Gastroesophageal sphincter (tissue), 4 donors: ENCODE measurements around the gene BRD1. TPM values are rescaled to one million over a fixed set of nuclear protein-coding genes. Genes with fewer than 3 reads are reported as not detected.

Experiments
- ATAC-seq: fragments of 150-250 bp; one replicate; pipeline ENCODE4 v1.9.1; 2016; ENCODE audit warnings: mild to moderate bottlenecking, moderate library complexity
- H3K27ac ChIP-seq, 4 donors: fragments of 200-600 bp; sonication (generic) in 3 of 4; 1 replicate in 3 of 4; 2 replicates in 1 of 4; pipeline ENCODE4 v1.5.1; 2016 to 2019
- H3K27me3 ChIP-seq: fragments of 200-600 bp; sonication (generic); one replicate; pipeline ENCODE4 v1.5.1; 2019
- H3K36me3 ChIP-seq, 2 donors: fragments of 200-600 bp; sonication (generic); one replicate each; pipeline ENCODE4 v1.5.1; 2019; ENCODE audit warnings: control low read depth in 1 of 2
- H3K4me1 ChIP-seq, 3 donors: fragments of 200-600 bp; sonication (generic); 1 replicate in 2 of 3; 2 replicates in 1 of 3; pipeline ENCODE4 v1.5.1; 2016 to 2019; ENCODE audit warnings: control low read depth in 2 of 3
- H3K4me3 ChIP-seq, 2 donors: fragments of 200-600 bp; sonication (generic); one replicate each; pipeline ENCODE4 v1.5.1; 2019; ENCODE audit warnings: mild to moderate bottlenecking in 1 of 2, moderate library complexity in 1 of 2
- H3K9me3 ChIP-seq, 3 donors: fragments of 200-600 bp; sonication (generic); one replicate each; pipeline ENCODE4 v1.5.1; 2017 to 2019; ENCODE audit warnings: control low read depth in 2 of 3
- CTCF ChIP-seq, 4 experiments: fragments of 200-600 bp in 2 of 4; fragments of 450-650 bp in 2 of 4; sonication (generic) in 1 of 4; IDR thresholded peaks; one replicate each; pipeline ENCODE4 v1.5.1; 2017 to 2019; ENCODE audit warnings: antibody characterized with exemption in 4 of 4, mild to moderate bottlenecking in 2 of 4, moderate library complexity in 2 of 4
- EP300 ChIP-seq: sonication (generic); formaldehyde crosslinking; IDR thresholded peaks from one replicate; pipeline ENCODE4 v1.6.1; 2017; ENCODE audit warnings: antibody characterized with exemption, mild to moderate bottlenecking
- POLR2A ChIP-seq, 2 donors: fragments of 450-650 bp; IDR thresholded peaks; one replicate each; pipeline ENCODE4 v1.6.1; 2017; ENCODE audit warnings: antibody characterized with exemption in 2 of 2, mild to moderate bottlenecking in 2 of 2, moderate library complexity in 1 of 2
- POLR2AphosphoS5 ChIP-seq: sonication (generic); formaldehyde crosslinking; IDR thresholded peaks from one replicate; pipeline ENCODE4 v1.6.1; 2017; ENCODE audit warnings: antibody characterized with exemption
- WGBS, 2 donors: methylation state at CpG; one replicate each; pipeline ENCODE4 v1.1.5; 2018; ENCODE audit warnings: low coverage in 1 of 2; 5-methylcytosine and 5-hydroxymethylcytosine counted together
- total RNA-seq, 4 donors: library from RNA; depleted of rRNA; stranded (reverse); fragments of >200 nt; gene quantifications; one replicate each; pipeline ENCODE4 v1.1.0, GENCODE V29; 2016

The BRD1 gene
- total RNA-seq, 4 donors from 2014 or later = 36.0 to 66.0 (median 45.5) TPM

GRCh38 chr22:49768951-49769690 is 58.6 kb downstream of the BRD1 start:
- H3K9me3 ChIP-seq = peaks cover 0 to 28% (median 0%) of the 10 kb centered on the region in 3 donors
- no peak for TF ChIP-seq POLR2A (IDR thresholded peaks at IDR 0.05)
- TF ChIP-seq EP300 = no peak
- TF ChIP-seq POLR2AphosphoS5 = no peak
- no peaks in the 10 kb centered on the region for H3K27me3 ChIP-seq
- ATAC-seq = peak; percentile 52
- H3K4me3 ChIP-seq = no peak overlapping the region
- H3K4me1 ChIP-seq = peaks cover 0 to 12% (median 0%) of the 10 kb centered on the region in 3 donors
- peak overlapping the region in 1 of 4 donors; percentile 8 for H3K27ac ChIP-seq
- H3K36me3 ChIP-seq = peaks cover 0 to 26% of the 10 kb centered on the region in 2 donors
- no CpG with 5 or more reads among the region's 24 CpGs for WGBS, 2 donors

DNA sequence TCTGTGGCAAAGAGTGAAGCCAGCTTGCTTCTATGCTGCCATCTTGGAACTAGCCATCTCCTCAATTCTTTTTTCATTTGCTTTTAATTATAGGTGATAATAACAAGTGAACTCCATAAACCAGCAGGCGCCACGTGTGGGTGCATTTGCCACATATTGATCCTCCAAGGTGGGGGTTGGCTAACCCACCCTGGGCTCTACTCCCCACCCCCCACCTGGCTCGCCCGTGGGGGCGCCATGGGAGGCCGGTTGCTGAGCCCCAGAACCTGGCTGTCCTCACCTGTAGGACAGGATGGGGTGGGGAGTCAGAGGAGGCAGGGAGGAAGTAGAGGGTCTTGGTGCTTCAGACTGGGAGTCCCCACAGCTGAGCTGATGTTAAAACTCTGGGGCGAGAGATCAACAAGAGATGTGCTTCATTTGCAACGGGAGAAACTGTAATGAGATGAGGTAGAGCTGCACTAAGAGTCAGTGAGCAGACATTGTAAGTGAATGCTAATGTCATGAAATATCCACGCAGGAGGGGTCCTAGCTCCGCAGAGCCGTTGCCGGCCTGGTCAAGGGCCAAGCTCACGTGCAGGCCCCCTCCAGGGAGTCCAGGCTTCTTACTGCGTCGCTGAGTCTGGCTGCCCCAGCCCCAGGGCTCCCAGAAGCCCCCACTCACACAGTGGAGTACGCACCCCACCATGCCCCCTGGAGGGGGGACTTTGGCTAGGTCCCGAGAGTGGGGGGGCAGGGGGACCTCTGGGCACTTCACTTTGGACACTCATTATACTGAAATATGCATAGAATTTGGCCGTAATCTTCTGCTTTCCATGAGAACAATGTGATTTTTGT is 59.4 kb downstream of the BRD1 start:
- Histone ChIP-seq H3K36me3 (peaks cover 0 to 17% of the 10 kb centered on the region in 2 donors), H3K27me3 (no peaks in the 10 kb centered on the region), H3K9me3 (peaks cover 0 to 28% (median 0%) of the 10 kb centered on the region in 3 donors), H3K27ac (peak overlapping the region in 1 of 4 donors; percentile 8), H3K4me3 (no peak overlapping the region), H3K4me1 (peaks cover 0 to 12% (median 0%) of the 10 kb centered on the region in 3 donors)
- WGBS, 2 donors = 53 to 60% methylated on average over 1 to 10 of the region's 18 CpGs
- ATAC-seq = no peak
- TF ChIP-seq EP300 = no peak

GRCh38 chr22:49767355-49768062 is 60.2 kb downstream of the BRD1 start:
- WGBS, 2 donors = 28 to 35% methylated on average over 4 of the region's 5 CpGs
- TF ChIP-seq EP300 (no peak), POLR2A (IDR thresholded peaks at IDR 0.05) (no peak), CTCF (IDR thresholded peaks at IDR 0.05) (peak in 3 of 4 experiments; percentile 52 to 64 (median 53)), POLR2AphosphoS5 (no peak)
- no peak overlapping the region for H3K4me3 ChIP-seq

DNA sequence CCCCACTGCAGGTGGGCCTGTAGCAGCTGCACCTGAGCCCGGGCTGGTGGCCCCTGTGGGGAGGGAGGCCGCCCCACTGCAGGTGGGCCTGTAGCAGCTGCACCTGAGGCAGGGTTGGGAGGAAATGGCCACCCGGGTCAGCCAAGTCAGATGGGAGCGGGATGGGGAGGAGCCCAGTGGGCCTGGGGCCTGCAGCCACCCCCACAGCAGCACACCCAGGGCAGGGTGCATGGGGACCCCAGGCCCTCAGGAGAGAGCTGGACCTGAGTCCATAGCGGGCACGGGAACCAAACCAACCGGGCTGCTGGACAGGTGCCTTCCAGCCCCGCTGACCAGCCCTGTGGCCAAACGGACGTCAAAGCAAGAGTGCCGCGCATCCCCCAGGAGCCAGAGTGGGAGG is 61.7 kb downstream of the BRD1 start:
- Histone ChIP-seq H3K27me3 (no peaks in the 10 kb centered on the region), H3K4me3 (no peak overlapping the region), H3K27ac (no peak overlapping the region), H3K9me3 (peaks cover 0 to 28% (median 0%) of the 10 kb centered on the region in 3 donors), H3K36me3 (no peaks in the 10 kb centered on the region), H3K4me1 (peaks cover 0 to 12% (median 0%) of the 10 kb centered on the region in 3 donors)
- 97% methylated on average over 7 of the region's 12 CpGs; no CpG with 5 or more reads in 1 of the 2 donors for WGBS, 2 donors
- no peak for TF ChIP-seq CTCF (IDR thresholded peaks at IDR 0.05)
- TF ChIP-seq POLR2AphosphoS5 = no peak
- no peak for TF ChIP-seq POLR2A (IDR thresholded peaks at IDR 0.05)
- no peak for TF ChIP-seq EP300
- ATAC-seq = no peak

More at GRCh38 chr22:49767355-49768062, 60.2 kb downstream of the BRD1 start:
- peaks cover 0 to 28% (median 0%) of the 10 kb centered on the region in 3 donors for H3K9me3 ChIP-seq
- H3K4me1 ChIP-seq = peaks cover 0 to 12% (median 0%) of the 10 kb centered on the region in 3 donors
- H3K27ac ChIP-seq = no peak overlapping the region
- H3K27me3 ChIP-seq = no peaks in the 10 kb centered on the region
- ATAC-seq = no peak
- peaks cover 0 to 10% of the 10 kb centered on the region in 2 donors for H3K36me3 ChIP-seq

DNA sequence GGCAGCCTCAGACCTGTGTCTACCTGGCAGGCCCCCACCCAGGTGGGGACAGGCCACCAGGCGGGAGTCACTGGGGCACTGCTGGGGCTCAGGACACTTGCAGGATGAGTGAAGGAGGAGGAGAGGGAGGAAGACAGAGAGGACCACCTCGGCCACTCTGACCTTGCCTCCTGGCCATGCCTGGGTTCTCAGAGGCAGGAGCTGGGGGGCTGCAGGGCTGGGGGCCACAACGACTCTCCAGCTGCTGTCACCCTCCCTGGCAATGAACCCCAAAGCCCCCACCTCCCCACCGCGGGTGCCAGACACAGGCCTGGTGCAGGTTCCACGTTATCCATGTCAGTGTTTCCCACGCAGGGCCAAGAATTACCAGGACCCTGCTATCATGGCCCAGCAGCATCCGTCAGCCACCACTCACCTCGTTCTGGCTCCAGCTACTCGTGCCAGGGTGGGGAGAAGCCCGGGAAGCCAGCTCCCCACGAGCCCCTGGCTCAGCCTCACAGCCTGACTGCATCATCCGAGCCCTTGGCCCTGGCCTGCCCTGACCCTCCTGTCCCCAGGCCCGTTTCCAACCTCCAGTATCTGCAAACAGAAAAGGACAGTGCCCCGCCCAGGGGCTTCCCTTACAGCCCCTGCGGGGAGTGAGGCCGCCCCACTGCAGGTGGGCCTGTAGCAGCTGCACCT is 62.4 kb downstream of the BRD1 start:
- H3K27me3 ChIP-seq = no peaks in the 10 kb centered on the region
- H3K9me3 ChIP-seq = peaks cover 0 to 28% (median 0%) of the 10 kb centered on the region in 3 donors
- ATAC-seq = no peak
- no peak for TF ChIP-seq EP300
- no peak overlapping the region for H3K4me3 ChIP-seq
- H3K36me3 ChIP-seq = no peaks in the 10 kb centered on the region
- H3K27ac ChIP-seq = no peak overlapping the region
- H3K4me1 ChIP-seq = peaks cover 0 to 12% (median 0%) of the 10 kb centered on the region in 3 donors
- 83% methylated on average over 1 of the region's 17 CpGs; no CpG with 5 or more reads in 1 of the 2 donors for WGBS, 2 donors
